Smooth muscle cell (in vitro differentiated cells): ENCODE measurements around the gene TBX6. TPM values are rescaled to one million over a fixed set of nuclear protein-coding genes. Genes with fewer than 3 reads are reported as not detected.

Source experiments
- DNase-seq: peaks from one replicate; lab custom pipeline; 2025; ENCODE audit not compliant: unreplicated experiment; lab: John Stamatoyannopoulos, UW
- H2AFZ ChIP-seq: fragments of 200-600 bp; sonication (generic); 2 replicates; pipeline ENCODE4 v1.6.0; 2016; ENCODE audit warnings: antibody characterized with exemption, low read depth, mild to moderate bottlenecking
- H3F3A ChIP-seq: fragments of 200-600 bp; sonication (generic); 2 replicates; pipeline ENCODE4 v1.6.0; 2017; ENCODE audit warnings: antibody characterized with exemption, low read depth
- H3K27ac ChIP-seq: fragments of 200-600 bp; sonication (generic); 2 replicates; pipeline ENCODE4 v1.5.1; 2016; ENCODE audit warnings: low read depth, mild to moderate bottlenecking
- H3K27me3 ChIP-seq: fragments of 200-600 bp; sonication (generic); 2 replicates; pipeline ENCODE4 v1.6.1; 2016; ENCODE audit warnings: low read depth, mild to moderate bottlenecking
- H3K36me3 ChIP-seq: fragments of 200-600 bp; sonication (generic); 2 replicates; pipeline ENCODE4 v1.5.1; 2016; ENCODE audit warnings: low read depth
- H3K4me1 ChIP-seq: fragments of 200-600 bp; sonication (generic); 2 replicates; pipeline ENCODE4 v1.5.1; 2016; ENCODE audit warnings: low read depth
- H3K4me2 ChIP-seq: fragments of 200-600 bp; sonication (generic); 2 replicates; pipeline ENCODE4 v1.6.0; 2016; ENCODE audit warnings: mild to moderate bottlenecking
- H3K4me3 ChIP-seq: fragments of 200-600 bp; sonication (generic); 2 replicates; pipeline ENCODE4 v1.5.1; 2016; ENCODE audit warnings: mild to moderate bottlenecking
- H3K79me2 ChIP-seq: fragments of 200-600 bp; sonication (generic); 2 replicates; pipeline ENCODE4 v1.6.0; 2016; ENCODE audit warnings: low read depth, mild to moderate bottlenecking
- H3K9ac ChIP-seq: fragments of 200-600 bp; sonication (generic); 2 replicates; pipeline ENCODE4 v1.6.0; 2016; ENCODE audit warnings: low read depth
- H3K9me3 ChIP-seq: fragments of 200-600 bp; sonication (generic); replicated peaks from 2 replicates; pipeline ENCODE4 v1.5.1; 2016; ENCODE audit warnings: low read depth
- H4K20me1 ChIP-seq: fragments of 200-600 bp; sonication (generic); 2 replicates; pipeline ENCODE4 v1.6.0; 2016; ENCODE audit warnings: low read depth
- CTCF ChIP-seq: fragments of 200-600 bp; sonication (generic); IDR thresholded peaks from 2 replicates; pipeline ENCODE4 v1.5.1; 2017; ENCODE audit warnings: borderline replicate concordance, mild to moderate bottlenecking, antibody characterized with exemption; ENCODE audit not compliant: insufficient read depth, poor library complexity, severe bottlenecking
- WGBS: methylation state at CpG from one replicate; pipeline ENCODE4 v1.1.7; 2016; ENCODE audit warnings: low lambda C conversion rate; 5-methylcytosine and 5-hydroxymethylcytosine counted together
- polyA plus RNA-seq: library from polyadenylated mRNA; unstranded; fragments of >200 nt; fragmentation: Nextera tagmentation; extraction: Ambion mirVana; gene quantifications from 2 replicates; pipeline ENCODE4 v1.2.1, GENCODE V29; 2016
- total RNA-seq: library from RNA; depleted of rRNA; stranded (reverse); fragments of >200 nt; gene quantifications from 2 replicates; pipeline ENCODE4 v1.2.3, GENCODE V29; 2014

Gene TBX6, protein sequence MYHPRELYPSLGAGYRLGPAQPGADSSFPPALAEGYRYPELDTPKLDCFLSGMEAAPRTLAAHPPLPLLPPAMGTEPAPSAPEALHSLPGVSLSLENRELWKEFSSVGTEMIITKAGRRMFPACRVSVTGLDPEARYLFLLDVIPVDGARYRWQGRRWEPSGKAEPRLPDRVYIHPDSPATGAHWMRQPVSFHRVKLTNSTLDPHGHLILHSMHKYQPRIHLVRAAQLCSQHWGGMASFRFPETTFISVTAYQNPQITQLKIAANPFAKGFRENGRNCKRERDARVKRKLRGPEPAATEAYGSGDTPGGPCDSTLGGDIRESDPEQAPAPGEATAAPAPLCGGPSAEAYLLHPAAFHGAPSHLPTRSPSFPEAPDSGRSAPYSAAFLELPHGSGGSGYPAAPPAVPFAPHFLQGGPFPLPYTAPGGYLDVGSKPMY
- total RNA-seq (0.13 and 2.0 TPM in 2 replicates), polyA plus RNA-seq (0.50 and 1.6 TPM in 2 replicates)

DNA sequence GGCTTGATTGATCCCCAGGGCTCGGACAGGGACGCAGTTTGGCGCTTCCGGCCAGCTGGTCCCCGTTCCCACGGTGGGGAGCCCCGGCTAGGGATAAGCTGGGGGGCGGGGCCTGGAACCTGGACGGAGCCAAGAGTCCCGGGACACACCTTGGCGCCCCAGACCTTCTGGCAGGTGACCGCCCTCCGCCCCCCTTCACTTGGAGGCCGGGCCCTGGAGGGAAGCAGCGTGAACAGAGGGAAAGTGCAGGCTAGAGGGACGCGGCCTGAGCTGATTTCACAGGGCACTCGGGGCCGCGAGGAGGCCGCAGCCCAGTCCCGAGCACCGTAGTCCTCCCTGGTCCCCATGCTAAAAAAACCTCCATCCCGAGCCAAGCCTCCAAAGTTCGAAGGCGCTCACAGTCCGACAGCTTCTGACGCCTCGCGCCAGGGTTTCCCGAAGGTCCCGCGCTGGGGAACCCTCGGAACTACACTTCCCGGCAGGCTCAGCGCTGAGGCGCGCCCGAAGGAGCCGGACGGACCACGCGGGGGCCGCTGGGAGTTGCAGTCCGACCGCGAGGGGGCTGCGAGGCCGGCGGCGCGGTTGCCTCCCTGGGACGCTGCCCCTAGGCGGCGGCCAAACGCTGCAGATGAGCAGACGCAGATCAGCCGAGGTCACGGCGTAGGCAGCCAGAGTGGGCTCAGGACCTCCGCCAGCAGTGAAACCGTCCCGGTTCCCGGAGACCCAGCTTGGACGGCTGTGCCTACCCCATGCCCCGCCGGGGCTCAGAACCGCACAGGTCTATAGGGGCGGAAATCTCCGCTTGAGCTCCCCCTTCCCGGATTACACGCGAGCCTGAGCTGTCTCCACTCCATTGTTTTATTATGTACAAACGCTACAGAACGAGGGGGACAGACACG lies at the start of gene TBX6:
TBX6 (minus strand) TSS at position 451 of the 899 bp plus-strand sequence. CDS start 731 bp downstream, outside the sequence.
- TF ChIP-seq CTCF, result peak; percentile 41
- Histone ChIP-seq H3K27me3 (no peaks in the 10 kb centered on the region), H4K20me1 (no peaks in the 10 kb centered on the region), H3K4me1 (peaks cover 19% of the 10 kb centered on the region), H3K9me3 (no peaks in the 10 kb centered on the region), H3K79me2 (no peaks in the 10 kb centered on the region), H3K4me3 (peak within 1 kb of the TSS; percentile 50), H3K27ac (peak within 1 kb of the TSS; percentile 61), H3F3A (peaks cover 24% of the 10 kb centered on the region), H3K9ac (peak within 1 kb of the TSS; percentile 65), H3K4me2 (peak within 1 kb of the TSS; percentile 83), H3K36me3 (no peaks in the 10 kb centered on the region), H2AFZ (peak within 1 kb of the TSS; percentile 20)
- peak; percentile 73 for DNase-seq
- 2% methylated on average over 72 of the region's 76 CpGs for WGBS

DNA sequence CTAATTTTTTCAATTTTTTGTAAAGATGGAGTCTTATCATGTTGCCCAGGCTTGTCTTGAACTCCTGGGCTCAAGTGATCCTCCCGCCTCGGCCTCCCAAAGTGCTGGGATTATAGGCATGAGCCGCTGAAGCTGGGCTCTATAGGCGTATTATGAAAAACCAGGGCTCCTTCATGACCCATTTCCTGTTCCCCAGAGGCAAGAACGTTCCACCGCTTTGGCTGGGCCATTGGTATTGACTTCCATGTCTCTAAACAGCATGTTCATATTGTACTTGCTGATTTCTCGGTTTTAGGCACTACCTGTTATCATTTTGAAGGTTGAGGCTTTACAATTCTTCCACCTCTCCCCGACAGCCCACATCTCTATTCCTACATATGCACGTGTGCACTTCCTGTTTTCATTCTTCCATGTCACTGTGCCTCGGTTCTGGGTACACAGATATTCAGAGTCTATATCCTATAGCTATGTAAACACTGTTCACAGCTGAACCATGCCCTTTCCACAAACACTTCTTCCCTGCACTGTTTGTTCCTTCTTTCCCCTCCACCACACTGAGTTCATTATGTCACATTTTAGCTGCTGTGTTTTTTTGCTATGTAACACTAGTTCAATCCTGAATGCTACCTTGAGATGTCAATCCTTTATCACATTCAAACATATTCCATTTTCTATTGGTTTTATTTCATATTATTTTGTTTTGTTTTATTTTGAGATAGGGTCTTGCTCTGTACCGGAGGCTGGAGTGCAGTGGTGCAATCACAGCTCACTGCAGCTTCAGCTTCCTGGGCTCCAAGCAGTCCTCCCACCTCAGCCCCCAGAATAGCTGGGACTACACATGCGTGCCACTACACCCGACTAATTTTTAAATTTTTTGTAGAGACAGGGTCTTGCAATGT lies 48.1 kb upstream of the TBX6 start:
- Histone ChIP-seq H3K4me2 (no peak overlapping the region), H2AFZ (no peak overlapping the region), H3K27me3 (no peaks in the 10 kb centered on the region), H3K36me3 (no peaks in the 10 kb centered on the region), H3K9ac (no peak overlapping the region), H3K4me1 (no peaks in the 10 kb centered on the region), H3K9me3 (no peaks in the 10 kb centered on the region), H3K4me3 (no peak overlapping the region), H3K27ac (no peak overlapping the region), H4K20me1 (no peaks in the 10 kb centered on the region), H3K79me2 (no peaks in the 10 kb centered on the region), H3F3A (no peaks in the 10 kb centered on the region)
- 86% methylated on average over 13 of the region's 13 CpGs for WGBS
- DNase-seq, result no peak
- no peak for TF ChIP-seq CTCF

GRCh38 chr16:30137897-30138296 lies 46.2 kb upstream of the TBX6 start:
- Histone ChIP-seq H3K9ac (no peak overlapping the region), H3F3A (no peaks in the 10 kb centered on the region), H3K4me1 (no peaks in the 10 kb centered on the region), H3K27me3 (no peaks in the 10 kb centered on the region), H3K4me2 (no peak overlapping the region), H4K20me1 (no peaks in the 10 kb centered on the region), H3K9me3 (no peaks in the 10 kb centered on the region), H2AFZ (no peak overlapping the region), H3K27ac (no peak overlapping the region), H3K79me2 (no peaks in the 10 kb centered on the region), H3K36me3 (no peaks in the 10 kb centered on the region), H3K4me3 (no peak overlapping the region)
- no peak for DNase-seq
- 85% methylated on average over 8 of the region's 8 CpGs for WGBS
- no peak for TF ChIP-seq CTCF
